Urinary bladder (tissue), 4 donors: ENCODE measurements around the gene SYP. TPM values are rescaled to one million over a fixed set of nuclear protein-coding genes. Genes with fewer than 3 reads are reported as not detected.

ENCODE experiments used
- DNase-seq: peaks from one replicate; pipeline ENCODE4 v3.0.0-alpha.2; 2015; ENCODE audit errors: extremely low spot score
- H3K27ac ChIP-seq: one replicate; pipeline ENCODE4 v1.5.1; 2013; ENCODE audit warnings: low read depth, mild to moderate bottlenecking, moderate library complexity
- H3K36me3 ChIP-seq: one replicate; pipeline ENCODE4 v1.6.1; 2013; ENCODE audit warnings: mild to moderate bottlenecking, moderate library complexity; ENCODE audit not compliant: insufficient read depth
- H3K4me1 ChIP-seq: one replicate; pipeline ENCODE4 v1.6.1; 2013; ENCODE audit warnings: mild to moderate bottlenecking, moderate library complexity; ENCODE audit not compliant: insufficient read depth
- H3K4me3 ChIP-seq: one replicate; pipeline ENCODE4 v1.5.1; 2013; ENCODE audit warnings: low read depth, low read length
- WGBS: extraction: QIAGEN DNeasy Blood & Tissue Kit; methylation state at CpG from one replicate; pipeline ENCODE4 v1.1.7; 2013; 5-methylcytosine and 5-hydroxymethylcytosine counted together
- polyA plus RNA-seq: library from polyadenylated mRNA; stranded (reverse); fragments of 200-250 nt; gene quantifications from one replicate; pipeline ENCODE4 v1.2.3, GENCODE V29; 2013
- total RNA-seq: library from RNA; depleted of rRNA; stranded (reverse); fragments of >200 nt; gene quantifications from one replicate; pipeline ENCODE4 v1.2.3, GENCODE V29; 2014
- donor health status: healthy with polysubstance abuse.
- donor health status: healthy.

SYP gene
- total and polyA plus RNA-seq, 2 donors = 4.7 to 8.3 TPM

DNA sequence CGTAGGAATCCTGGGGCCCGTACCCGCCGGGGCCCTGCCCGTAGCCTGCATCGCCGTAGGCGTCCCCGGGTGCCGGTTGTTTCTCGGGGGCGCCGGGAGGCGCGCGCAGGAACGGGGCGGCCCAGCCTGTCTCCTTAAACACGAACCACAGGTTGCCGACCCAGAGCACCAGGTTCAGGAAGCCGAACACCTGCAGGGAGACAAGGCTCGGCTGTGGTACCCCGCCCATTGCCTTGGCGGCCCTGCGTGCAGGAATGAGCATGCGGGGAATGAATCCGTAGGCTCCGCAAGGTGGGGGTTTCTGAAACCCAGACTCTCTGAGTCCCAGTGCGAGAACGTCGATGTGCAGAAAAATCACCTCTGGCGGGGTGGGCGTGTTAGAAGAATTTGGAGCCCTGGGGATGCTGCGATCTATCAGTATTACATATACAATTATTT lies 8.4 kb downstream of the SYP start:
- peak overlapping the region; percentile 66 for H3K4me3 ChIP-seq
- H3K36me3 ChIP-seq = no peaks in the 10 kb centered on the region
- under 1% methylated on average over 34 of the region's 34 CpGs for WGBS
- H3K27ac ChIP-seq = peak overlapping the region; percentile 92
- DNase-seq = no peak
- H3K4me1 ChIP-seq = no peaks in the 10 kb centered on the region

DNA sequence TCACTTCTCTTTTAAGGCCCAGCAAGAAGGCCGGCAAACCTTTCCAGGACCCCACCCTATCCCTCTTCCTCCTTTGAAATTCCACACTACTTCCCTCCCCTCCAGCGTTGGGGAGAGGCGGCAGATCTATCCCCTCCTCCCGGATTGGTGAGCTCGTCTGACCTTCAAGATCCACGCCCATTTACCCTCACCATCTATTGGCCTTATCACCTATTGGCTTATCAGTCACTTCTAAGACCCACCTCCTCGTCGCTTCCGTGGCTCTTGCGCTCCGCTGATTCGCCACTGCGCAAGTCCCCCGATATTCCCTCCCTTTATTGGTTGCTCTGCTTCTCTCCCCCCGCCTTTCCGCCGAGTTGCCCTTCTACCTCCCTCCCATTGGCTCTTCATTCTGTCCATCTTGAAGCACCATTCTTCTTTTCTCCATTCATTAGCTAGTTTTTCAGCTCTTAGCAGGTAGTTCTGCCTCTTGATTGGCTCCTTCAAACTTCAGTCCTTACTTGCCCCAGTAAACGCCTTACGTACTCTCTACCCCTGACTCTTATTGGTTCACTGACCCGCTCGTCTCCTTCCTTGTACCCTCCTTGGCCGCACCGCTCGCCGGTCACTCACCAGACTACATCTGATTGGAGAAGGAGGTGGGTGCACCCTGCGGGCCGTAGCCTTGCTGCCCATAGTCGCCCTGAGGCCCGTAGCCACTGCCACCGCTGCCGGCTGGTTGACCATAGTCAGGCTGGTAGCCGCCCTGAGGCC lies 9.0 kb downstream of the SYP start:
- under 1% methylated on average over 32 of the region's 32 CpGs for WGBS
- Histone ChIP-seq H3K4me1 (no peaks in the 10 kb centered on the region), H3K27ac (peak overlapping the region; percentile 92), H3K4me3 (peak overlapping the region; percentile 66), H3K36me3 (no peaks in the 10 kb centered on the region)
- peak; percentile 97 for DNase-seq

DNA sequence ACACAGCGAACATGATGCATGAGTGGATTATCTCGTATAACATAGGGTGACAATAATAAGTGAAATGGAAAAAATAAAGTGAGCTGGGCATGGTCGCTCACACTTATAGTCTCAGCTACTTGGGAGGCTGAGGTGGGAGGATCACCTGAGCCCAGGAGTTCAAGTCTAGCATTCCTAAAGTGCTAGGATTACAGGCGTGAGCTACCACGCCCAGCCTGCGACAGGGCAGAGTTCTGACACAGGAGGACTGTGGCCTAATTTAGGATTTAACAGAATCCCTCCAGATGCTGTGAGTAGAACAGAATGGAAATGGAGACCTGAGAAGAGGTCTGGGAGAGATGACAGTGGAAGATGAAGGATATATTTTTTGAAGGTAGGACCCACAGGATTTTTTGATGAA lies 10.4 kb downstream of the SYP start:
- no peak overlapping the region for H3K27ac ChIP-seq
- no peak for DNase-seq
- H3K4me3 ChIP-seq = no peak overlapping the region
- no peaks in the 10 kb centered on the region for H3K4me1 ChIP-seq
- no peaks in the 10 kb centered on the region for H3K36me3 ChIP-seq
- WGBS = 86% methylated on average over 6 of the region's 6 CpGs

DNA sequence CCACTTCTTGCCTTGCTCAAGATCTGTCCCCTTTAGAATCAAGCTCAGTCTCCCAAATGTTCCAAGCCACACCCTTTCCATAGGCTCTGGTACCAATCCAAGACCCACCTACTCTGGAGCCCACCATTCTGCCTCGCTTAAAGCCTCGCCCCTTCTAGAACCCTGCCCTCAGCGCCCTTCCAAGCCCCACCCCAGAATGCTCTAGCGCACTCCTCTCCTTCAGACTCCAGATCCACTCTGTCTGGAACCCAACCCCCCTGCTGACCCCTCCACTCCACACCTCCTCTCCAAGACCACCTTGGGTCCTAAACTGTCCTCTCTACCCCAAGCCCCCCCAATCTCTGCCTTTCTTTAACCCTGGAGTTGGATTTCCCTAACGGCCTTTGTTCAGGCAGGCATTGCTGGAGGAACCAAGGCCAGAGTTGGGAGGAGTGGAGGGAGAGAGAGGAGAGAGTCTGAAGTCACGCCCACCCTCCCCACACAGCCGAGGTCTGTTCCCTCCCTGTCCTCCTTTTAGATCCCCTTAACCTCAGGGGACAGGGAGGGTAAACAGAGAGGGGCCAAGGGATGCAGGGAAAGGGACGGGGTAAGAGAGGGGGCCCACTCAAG lies 11.4 kb downstream of the SYP start:
- 66% methylated on average over 8 of the region's 8 CpGs for WGBS
- DNase-seq = no peak
- Histone ChIP-seq H3K4me1 (no peaks in the 10 kb centered on the region), H3K27ac (no peak overlapping the region), H3K4me3 (no peak overlapping the region), H3K36me3 (no peaks in the 10 kb centered on the region)

DNA sequence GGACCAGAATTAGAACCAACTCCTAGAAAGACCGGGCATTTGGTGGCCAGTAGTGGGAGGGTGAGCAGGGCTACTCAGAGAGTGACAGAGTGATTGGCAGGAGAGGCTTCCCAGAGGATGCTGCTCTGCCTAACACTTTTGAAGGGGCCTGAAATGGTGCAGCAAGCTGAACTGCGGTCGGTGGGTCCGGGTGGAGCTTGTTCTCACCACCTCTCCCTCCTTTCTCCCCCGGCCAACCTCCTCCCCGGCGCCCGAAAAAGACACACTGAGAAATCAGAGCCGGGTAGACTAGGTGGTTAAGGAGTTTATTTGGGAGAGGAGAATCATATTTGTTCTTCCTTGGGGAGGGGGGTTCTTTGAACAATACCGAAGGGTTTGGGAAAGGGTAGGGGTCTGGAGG lies 12.5 kb downstream of the SYP start:
- Histone ChIP-seq H3K27ac (no peak overlapping the region), H3K36me3 (no peaks in the 10 kb centered on the region), H3K4me3 (no peak overlapping the region), H3K4me1 (no peaks in the 10 kb centered on the region)
- WGBS = 66% methylated on average over 10 of the region's 10 CpGs
- no peak for DNase-seq

DNA sequence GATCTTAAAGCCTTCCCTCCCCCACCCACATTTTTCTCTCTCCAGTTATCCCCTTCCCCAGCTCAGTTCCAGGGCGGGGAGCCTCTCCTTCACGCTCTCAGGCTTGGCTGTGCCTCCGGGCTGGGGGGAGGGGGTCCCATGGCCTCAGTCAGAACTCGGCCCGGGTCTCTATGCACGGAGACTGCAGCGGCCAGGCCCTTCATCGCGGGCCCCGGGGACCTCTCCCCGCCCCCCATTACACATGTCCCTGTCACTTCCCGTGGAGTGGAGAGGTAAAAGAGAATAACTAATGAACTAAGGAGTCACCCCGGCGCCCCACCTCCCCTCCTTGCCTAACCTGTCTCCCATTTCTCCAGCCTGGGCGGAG lies 13.0 kb downstream of the SYP start:
- DNase-seq = no peak
- 48% methylated on average over 15 of the region's 15 CpGs for WGBS

DNA sequence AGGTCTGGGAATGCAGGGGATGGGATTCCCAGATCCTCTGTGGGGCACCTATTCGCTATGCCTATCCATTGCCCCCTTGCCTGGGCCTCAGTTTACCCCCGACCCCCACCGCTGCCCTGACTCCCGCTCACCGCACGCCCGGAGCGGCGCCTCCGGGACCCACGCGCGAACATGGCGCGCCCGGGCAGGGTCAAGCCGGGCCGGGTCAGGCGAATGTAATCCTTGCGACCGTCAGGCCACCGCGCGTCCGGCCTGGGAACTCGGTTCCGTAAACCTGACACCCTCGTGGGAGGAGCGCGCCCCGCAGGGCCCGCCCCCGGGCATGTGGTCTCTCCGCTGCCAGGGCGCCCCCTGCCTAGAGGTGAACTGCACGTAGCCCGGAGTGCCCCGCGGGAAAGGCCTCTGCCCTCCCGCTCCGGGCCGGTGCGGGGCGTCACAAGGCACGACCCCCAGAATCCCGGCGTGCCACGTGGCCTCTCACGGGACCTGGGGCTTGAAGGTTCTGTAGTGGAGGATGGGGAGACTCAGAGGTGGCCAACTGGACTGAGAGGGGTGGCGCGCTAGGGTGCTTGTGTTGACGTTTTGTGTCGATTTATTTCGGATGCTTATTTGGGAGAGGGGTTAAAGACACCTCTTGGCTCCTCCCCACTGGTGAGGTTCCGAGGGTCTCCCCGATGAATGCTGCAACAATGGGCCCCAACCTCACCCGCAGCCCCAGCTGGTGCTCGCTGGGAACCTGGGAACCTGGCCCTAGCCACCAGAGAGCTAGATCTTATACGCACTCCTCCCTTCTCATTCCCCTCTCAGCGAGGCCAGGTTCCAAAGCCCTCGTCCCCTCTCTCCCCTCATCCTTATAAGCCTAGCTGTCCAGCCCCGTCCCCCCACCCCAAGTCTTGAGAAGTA lies 13.6 kb downstream of the SYP start, which contains the start of gene PRICKLE3:
TSS of gene PRICKLE3 (minus strand) at position 249 of the 903 bp plus-strand sequence. CDS start at position 173, 76 bp downstream.
- DNase-seq = no peak
- WGBS = 9% methylated on average over 62 of the region's 62 CpGs
- peak within 1 kb of the TSS; percentile 83 for H3K27ac ChIP-seq
- no peaks in the 10 kb centered on the region for H3K4me1 ChIP-seq
- no peaks in the 10 kb centered on the region for H3K36me3 ChIP-seq
- peak within 1 kb of the TSS; percentile 61 for H3K4me3 ChIP-seq

More for the DNA sequence above, 13.0 kb downstream of the SYP start:
- Histone ChIP-seq H3K27ac (peak overlapping the region; percentile 83), H3K4me1 (no peaks in the 10 kb centered on the region), H3K36me3 (no peaks in the 10 kb centered on the region), H3K4me3 (no peak overlapping the region)

DNA sequence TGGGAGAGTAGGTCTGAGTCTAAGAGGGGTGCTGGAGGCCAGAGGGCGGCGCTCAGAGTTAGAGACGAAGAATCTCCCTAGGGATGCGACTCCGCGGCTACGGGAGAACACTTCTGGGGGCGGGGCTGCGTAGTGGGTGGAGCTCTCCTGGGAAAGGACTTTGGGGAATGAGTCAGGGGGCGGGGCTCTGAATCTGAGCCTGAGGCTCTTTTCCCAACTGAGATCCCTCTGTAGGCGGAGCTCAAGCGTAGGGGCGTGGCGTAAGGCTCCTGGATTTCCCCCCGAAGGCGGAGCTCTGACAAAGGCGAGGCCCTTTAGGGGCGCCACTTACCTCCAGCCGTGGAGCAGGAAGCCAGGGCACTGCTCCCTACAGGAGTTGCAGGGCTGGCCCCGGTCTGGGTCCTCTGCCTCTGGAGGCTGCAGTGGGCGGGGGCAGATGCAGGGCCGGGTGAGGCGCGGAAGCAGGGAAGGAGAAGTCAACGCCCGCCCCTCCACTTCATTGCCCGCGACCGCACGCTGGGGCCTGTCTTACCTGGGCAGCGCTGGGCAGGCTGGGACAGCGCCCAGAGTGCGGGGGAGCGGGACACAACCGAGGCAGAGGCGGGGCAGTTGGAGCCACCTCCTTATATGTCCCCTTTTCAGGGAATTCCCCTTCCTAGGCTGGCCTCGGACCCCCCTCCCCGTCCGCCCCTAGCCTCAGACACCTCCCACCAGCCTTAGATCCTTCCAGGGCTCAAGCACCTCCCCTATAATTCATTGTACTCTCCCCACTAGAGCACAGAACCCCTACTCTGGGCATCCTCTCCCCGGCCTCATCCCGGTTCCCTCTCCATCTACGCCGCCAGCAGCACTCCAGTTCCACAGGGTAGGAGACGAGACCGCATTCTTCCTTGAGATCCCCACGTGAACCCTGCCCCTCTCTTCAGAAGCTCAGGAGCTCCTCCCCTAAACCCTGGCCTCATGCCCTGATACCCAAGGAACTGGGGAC lies 15.4 kb downstream of the SYP start:
- WGBS = 10% methylated on average over 46 of the region's 46 CpGs
- Histone ChIP-seq H3K4me1 (no peaks in the 10 kb centered on the region), H3K27ac (peak overlapping the region; percentile 70), H3K36me3 (no peaks in the 10 kb centered on the region), H3K4me3 (peak overlapping the region; percentile 37)
- DNase-seq = peak; percentile 64

DNA sequence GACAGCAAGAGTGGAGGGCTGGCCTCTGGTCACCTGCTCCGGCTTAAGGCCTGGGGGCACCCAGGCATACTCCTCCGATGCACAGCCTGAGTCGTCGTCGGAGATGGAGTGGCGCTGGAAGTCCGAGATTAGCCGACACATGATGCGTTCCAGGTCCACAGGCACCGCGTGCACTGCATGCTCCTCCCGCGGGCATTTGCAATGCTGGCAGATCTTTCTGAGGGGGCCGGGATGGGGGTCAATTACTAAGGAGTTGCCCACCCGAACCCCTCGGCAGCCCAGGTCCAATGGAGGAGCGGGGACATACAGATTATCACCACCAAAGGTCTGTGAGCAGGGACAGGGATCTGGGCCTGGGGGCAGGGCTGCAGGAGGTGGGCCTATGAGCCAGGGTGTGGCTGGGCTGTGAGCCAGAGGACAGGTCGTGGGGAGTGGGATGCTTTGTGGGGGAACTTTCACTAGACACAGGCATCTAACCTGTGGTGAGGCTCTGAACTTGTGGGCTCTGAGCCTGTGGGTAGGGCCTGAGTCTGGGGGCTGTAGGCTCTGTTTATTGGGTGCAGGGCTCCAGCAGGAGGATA lies 16.2 kb downstream of the SYP start:
- Histone ChIP-seq H3K4me3 (no peak overlapping the region), H3K36me3 (no peaks in the 10 kb centered on the region), H3K4me1 (no peaks in the 10 kb centered on the region), H3K27ac (peak overlapping the region; percentile 70)
- no peak for DNase-seq
- WGBS = 80% methylated on average over 18 of the region's 18 CpGs

DNA sequence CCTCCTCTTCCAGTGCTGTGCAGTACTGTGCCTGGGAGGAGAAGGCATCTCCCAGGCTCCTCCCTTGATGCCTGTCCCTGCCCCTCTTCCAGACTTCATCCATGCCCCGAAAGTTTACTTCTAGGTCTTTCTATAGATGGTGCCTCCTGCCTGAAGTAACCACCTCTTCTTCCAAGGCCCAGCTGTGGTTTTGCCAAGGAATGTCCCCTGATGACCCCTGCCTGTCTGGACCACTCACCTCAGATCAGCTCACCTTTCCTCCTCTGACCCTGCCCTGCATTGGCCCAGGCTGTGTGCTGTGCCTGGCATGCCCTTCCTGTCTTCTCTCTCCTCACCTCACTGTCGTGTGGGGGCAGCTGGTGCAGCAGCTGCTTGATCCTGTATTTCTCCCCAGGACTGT lies 20.6 kb downstream of the SYP start:
- WGBS = 80% methylated on average over 2 of the region's 2 CpGs
- DNase-seq = no peak

DNA sequence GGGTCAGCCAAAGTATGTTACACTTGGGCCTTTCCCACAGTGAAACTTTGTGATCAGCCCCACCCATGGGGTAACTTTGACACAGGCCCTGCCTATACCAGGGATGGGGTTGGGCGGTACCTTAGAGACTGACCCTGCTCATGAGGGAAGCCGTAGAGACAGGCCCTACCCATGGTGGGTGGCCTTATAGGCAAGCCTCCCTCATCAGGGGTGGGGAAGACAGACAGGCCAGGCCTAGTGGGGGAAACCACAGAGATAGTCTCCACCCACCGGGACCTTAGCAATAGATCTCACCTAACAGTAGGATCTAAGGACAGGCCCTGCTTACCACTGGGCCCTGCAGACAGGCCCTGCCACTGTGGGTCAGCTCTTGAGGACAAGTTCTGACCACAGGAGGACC lies 21.5 kb downstream of the SYP start:
- Histone ChIP-seq H3K4me1 (no peaks in the 10 kb centered on the region), H3K4me3 (no peak overlapping the region), H3K36me3 (peaks cover 2% of the 10 kb centered on the region), H3K27ac (no peak overlapping the region)
- 85% methylated on average over 3 of the region's 3 CpGs for WGBS
- DNase-seq = no peak

More for the DNA sequence above, 20.6 kb downstream of the SYP start:
- Histone ChIP-seq H3K36me3 (peaks cover under 1% of the 10 kb centered on the region), H3K4me3 (no peak overlapping the region), H3K4me1 (no peaks in the 10 kb centered on the region), H3K27ac (no peak overlapping the region)

DNA sequence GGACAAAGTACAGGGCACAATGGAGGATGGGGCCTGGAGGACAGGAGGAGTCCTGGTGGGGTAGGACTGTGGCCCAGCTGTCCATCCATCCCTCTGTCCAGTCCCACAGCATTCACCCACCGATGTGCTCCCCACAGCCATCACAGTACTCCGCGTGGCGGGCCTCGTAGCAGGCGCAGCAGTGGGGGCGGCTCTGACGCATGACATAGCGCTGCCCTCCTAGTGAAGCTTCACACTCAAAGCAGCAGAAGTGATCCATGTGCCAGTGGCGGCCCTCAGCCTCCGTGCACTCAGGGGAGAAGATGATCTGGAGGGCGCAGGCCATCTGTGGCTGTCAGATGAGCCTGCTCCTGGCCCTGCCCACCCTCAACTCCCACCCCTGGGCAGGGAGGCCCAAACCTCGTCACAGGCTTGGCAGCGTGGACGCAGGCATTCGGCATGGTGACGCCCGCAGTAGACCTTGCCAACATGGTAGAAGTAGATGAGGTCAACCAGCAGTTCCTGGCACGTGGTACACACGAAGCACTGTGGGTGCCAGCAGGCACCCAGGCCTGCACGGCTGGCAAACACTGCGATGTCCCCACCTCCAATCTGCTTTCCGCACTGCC lies 22.0 kb downstream of the SYP start:
- peaks cover 2% of the 10 kb centered on the region for H3K36me3 ChIP-seq
- H3K4me3 ChIP-seq = no peak overlapping the region

More for the DNA sequence above, 22.0 kb downstream of the SYP start:
- Histone ChIP-seq H3K4me1 (no peaks in the 10 kb centered on the region), H3K27ac (no peak overlapping the region)
- 92% methylated on average over 23 of the region's 23 CpGs for WGBS
- no peak for DNase-seq
